Stimulated activated CD8-positive, alpha-beta memory T cell treated with anti-CD3 and anti-CD28 coated beads, Interleukin-15, amount 100 ng/mL, for 1 hour (primary cell): Measurements from ENCODE around the gene BACE2.
"Not testable (repeated sequence)": the region's sequence is repeated elsewhere in the genome, so short reads cannot be mapped to it uniquely, and the experiment has no call there.

Experiments
- DNase-seq: peaks from one replicate; pipeline ENCODE4 v3.0.0-alpha.2; 2020; ENCODE audit warnings: low read depth

BACE2 gene

DNA sequence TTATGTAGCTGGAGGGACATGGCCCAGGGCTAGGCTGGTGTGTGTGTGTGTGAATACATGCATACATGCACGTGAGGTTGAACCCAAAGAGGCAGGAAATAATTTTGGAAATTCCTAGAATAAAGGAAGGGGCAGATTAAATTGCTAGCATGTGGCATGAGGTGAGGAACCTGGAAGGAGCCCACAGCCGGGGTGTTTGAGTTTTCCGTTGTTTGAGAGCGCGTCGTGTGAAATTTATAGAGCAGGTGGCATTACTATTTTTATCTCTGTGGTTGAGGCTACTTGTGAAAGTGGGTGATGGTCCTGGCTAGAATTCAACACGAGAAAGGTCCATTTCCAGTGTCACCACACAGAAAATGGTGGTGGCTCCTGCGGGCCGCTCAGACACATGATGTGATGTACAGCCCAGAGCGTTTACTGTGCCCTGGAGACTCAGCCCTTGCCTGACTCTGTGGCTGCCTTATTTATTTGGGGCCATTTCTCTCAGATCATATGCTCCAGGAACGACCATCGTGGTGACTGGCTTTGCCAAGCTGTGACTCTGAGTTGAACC is 48.0 kb downstream of the BACE2 start:
- no peak for DNase-seq

GRCh38 chr21:41216486-41216885 is 48.5 kb downstream of the BACE2 start:
- no peak for DNase-seq

DNA sequence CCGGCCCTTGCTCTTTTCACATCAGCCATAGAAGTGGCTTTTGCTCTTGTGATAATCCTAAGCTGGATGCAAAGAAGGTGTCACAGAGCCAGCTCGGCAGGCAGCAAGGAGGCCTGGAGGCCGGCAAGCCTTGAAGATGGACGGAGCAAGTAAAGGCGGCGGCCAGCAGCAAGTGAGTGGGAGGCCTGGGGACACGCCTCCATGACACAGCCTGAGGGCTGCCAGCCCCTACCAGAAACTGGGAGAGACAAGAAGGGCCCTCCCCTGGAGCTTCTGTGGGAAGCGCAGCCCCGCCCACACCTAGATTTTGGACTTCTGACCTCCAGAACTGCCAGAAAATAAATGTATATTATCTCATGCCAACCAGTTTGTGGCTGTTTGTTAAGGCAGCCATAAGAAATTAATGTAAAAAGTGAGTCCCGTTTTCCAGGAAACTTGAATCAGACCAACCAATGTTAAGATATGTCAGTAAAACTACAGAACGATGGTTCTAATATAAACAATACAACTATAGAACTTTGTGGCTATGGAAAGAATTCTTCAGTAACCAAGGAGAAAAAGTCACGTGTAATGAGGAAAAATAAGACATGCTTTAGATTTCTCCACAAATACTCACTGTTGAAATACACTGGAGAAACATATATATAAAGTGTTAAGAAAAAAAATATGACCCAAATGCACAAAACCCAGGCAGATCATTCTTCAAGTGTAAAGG is 49.9 kb downstream of the BACE2 start:
- DNase-seq = no peak

- DNase-seq = no peak
Measured at GRCh38 chr21:41219498-41220207, 51.7 kb downstream of the BACE2 start.

GRCh38 chr21:41220208-41220733 is 52.3 kb downstream of the BACE2 start:
- DNase-seq = no peak

DNA sequence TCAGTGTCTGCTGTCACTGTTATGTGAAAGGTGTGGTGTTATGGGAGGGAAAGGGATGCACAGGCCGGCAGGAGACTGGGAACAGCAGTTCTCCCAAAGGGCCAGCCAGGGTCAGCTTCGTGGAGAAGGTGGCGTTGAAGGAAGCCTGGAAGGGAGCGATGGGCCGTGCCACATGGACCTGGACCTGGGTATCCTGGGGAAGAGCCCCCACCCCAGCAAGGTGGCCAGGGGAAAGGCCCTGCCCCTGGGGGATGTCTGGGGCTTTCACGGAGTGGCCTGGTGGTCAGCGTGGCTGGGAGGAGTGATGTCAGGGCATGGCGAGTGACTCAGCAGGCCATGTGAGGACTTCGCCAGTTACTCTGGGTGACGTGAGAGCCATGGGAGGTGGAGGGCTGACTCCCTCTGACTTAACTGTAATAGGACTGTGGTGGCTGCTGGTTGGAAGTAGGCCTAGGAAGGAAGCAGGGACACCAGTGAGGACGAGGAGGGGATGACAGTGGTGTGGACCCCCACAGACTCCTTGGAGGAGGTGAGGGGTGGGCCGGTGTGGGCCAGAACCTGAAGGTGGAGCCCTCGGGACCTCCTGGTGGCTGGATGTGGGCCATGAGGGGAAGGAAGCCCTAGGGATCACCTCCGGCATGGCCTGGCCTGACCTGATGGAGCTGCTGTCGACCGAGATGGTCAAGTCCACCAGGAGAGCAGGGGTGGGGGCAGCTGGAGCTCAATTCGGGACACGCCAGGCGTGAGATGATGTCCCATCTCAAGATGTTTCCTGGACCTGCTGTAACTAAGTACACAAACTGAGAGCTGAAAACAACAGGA is 54.5 kb downstream of the BACE2 start:
- DNase-seq = no peak

DNA sequence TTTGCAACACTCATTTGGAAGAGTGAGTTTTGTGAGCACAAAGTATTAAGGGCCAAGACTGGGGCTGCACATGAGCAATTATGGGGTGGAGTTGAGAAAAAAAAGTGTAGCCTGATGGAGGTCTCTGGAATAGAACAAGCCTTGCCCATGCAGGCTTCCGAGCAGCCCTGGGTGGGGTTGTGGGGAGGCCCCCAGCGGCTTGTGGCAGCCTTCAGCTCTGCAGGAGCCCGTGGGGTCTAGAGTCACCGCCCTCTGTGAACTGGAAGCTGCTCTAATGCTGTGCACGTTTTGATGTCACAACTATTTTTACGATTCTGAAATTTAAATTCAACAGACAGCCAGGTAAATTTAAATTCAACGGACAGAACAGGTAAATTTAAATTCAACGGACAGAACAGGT is 58.9 kb downstream of the BACE2 start:
- no peak for DNase-seq

GRCh38 chr21:41227357-41228005 is 59.5 kb downstream of the BACE2 start:
- no peak for DNase-seq

DNA sequence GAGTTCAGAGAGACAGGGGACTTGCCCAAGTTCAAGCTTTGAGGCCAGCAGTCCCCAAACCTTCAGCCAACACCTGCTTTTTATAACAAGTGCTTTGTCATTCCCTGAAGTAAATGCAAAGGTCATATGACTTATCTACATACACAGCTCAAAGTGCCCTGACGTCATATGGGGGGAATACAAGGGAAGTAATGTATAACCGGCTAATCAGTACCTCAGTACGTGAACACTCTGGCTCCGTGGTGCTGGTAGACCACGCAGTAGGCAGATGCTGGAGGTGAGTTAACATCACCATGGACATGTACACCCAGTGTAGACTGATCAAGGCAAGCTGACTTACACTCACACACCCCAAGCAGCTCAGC is 60.0 kb downstream of the BACE2 start:
- no peak for DNase-seq

- DNase-seq = no peak
Measured at GRCh38 chr21:41228492-41228891, 60.5 kb downstream of the BACE2 start.

DNA sequence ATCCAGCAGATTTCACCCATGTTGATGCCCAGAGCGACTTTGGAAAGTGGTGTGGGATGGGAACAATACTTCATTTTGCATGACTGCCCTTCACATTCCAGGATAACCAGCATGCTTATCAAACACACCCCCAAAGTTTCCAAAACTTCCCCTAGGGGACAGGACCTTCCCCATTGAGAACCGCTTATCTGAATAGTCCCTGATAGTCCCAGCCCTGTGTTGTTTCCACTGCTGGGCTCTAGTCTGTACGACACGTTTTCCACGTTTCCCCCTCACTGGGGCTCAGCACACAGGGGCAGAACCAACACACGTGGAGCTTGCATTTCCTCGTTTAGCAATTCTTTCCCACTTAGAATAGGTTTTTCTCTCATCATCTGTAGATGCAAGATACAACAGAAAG is 61.0 kb downstream of the BACE2 start:
- no peak for DNase-seq

DNA sequence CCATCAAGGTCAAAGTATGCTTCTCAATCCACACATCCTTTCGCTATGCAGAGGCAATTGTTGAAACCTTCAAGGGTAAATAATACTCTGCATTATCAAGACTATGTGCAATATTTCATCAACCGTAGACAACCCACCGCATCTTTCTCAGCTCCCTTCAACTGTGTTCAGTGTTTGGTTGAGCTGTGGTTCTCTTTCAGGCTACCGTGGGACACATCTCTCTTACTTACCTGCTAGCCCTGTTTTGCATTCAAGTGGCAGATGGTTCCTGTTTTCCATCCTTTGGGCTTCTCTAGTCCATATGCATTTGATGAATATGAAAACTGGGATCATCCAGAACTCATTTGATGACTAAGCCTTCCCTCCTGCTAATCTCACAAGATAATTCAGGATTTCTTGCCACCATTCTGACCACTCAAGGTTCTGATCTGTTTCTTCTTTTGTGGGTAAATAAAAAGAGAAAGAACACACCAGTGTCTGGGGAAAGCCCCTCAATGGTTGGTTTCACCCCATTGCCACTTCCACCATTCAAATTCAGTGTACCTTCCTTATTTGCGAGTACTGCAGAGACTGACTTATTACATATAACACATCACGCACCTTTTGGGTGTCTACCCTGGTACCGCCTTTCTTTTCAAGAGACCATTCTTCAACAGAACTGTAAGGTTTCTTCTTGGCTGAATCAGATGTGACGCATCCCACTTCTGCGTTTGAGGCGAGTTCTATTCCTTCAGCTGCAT is 61.7 kb downstream of the BACE2 start:
- DNase-seq = no peak

DNA sequence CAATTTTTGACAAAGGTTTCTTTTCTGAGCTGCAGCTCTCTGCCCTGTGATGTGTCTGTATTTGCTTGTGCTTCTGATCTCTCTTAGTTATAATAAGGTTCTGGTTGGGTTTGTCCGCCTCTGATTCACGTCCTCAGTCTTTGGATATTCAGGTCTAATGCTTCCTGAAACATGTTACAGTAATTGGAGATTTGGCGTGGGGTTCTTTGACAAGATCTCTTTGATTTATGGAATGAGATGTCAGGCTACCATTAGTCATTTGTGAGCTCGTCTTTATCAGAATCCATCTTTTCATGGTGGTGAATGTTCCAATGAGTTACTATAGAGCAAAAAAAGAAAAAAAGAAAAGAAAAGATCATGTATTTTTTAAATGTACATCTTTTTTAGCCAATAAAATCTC is 62.5 kb downstream of the BACE2 start:
- no peak for DNase-seq

- no peak for DNase-seq
Measured at GRCh38 chr21:41231060-41231459, 63.1 kb downstream of the BACE2 start.

- no peak for DNase-seq
Measured at GRCh38 chr21:41232013-41232412, 64.1 kb downstream of the BACE2 start.

- DNase-seq = no peak
Measured at GRCh38 chr21:41233916-41234315, 66.0 kb downstream of the BACE2 start.

DNA sequence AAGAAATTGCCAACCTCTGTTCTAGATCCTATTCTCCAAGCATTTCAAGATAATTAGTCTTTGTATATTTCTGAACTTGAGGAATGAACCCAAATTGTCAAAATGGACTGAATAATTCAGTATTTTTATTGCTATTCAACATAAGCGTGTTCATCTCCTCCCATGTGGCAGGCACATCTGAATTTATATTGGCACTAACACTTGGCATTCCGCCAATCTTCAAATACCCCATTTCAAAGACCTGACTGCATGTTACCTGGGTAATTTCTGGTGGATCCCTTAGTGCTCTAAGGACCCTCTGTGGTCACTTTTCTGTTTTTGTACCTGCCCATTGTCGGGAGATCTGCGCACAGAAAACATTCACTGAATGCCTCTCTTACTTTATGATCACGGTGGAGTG is 66.6 kb downstream of the BACE2 start:
- DNase-seq = no peak

DNA sequence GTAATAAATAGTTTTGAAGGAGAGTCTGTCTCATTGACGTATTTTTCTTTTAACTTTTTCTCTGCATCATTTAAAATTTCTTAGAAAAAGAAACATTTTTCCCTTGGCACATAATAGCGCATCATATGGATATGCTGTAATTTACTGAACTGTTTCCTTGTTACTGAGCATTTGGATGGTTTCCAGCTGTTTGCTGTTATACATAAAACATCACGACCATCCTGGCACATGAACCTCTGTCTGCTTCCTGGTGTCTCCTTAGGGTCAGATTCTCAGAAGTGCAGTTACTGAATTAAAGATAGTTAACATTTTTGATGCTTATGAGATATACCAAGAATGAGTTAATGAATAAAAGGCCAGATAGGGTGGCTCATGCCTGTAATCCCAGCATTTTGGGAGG is 67.2 kb downstream of the BACE2 start:
- no peak for DNase-seq

GRCh38 chr21:41236352-41236973 is 68.5 kb downstream of the BACE2 start:
- DNase-seq = no peak

- not testable (repeated sequence) for DNase-seq
Measured at GRCh38 chr21:41238081-41238796, 70.3 kb downstream of the BACE2 start.
